Heart left ventricle (tissue), 16 donors: ENCODE results near the gene ABCC9. TPM values are rescaled to one million over a fixed set of nuclear protein-coding genes. Genes with fewer than 3 reads are reported as not detected.

Source experiments
- ATAC-seq, 4 donors: fragments of 200-7000 bp; cut with Tn5 transposase; one replicate each; pipeline ENCODE4 v1.9.1; 2020 to 2022; ENCODE audit warnings: moderate library complexity in 4 of 4, mild to moderate bottlenecking in 3 of 4, moderate number of reproducible peaks in 1 of 4
- DNase-seq, 5 donors: peaks; one replicate each; pipeline ENCODE4 v3.0.0-alpha.2; 2020
- H3K27ac ChIP-seq, 12 donors: fragments of 200-600 bp; sonication (generic) in 4 of 12; one replicate each; pipeline versions ENCODE4 v1.5.0 to v1.8.0; 2016 to 2022; ENCODE audit warnings: mild to moderate bottlenecking in 2 of 12
- H3K27me3 ChIP-seq, 9 donors: fragments of 200-600 bp; sonication (generic) in 2 of 9; one replicate each; pipeline versions ENCODE4 v1.5.1 to v1.8.0; 2016 to 2022; ENCODE audit warnings: mild to moderate bottlenecking in 3 of 9
- H3K36me3 ChIP-seq, 9 donors: fragments of 200-600 bp; sonication (generic) in 2 of 9; one replicate each; pipeline versions ENCODE4 v1.5.0 to v1.8.0; 2018 to 2022; ENCODE audit warnings: mild to moderate bottlenecking in 2 of 9
- H3K4me1 ChIP-seq, 12 donors: fragments of 200-600 bp; sonication (generic) in 4 of 12; one replicate each; pipeline versions ENCODE4 v1.5.0 to v1.8.0; 2016 to 2022; ENCODE audit warnings: mild to moderate bottlenecking in 3 of 12
- H3K4me3 ChIP-seq, 12 donors: fragments of 200-600 bp; sonication (generic) in 4 of 12; one replicate each; pipeline versions ENCODE4 v1.5.0 to v1.8.0; 2017 to 2022; ENCODE audit warnings: mild to moderate bottlenecking in 9 of 12, moderate library complexity in 4 of 12
- H3K9me3 ChIP-seq, 12 donors: fragments of 200-600 bp; sonication (generic) in 4 of 12; one replicate each; pipeline versions ENCODE4 v1.5.0 to v1.8.0; 2016 to 2022; ENCODE audit warnings: mild to moderate bottlenecking in 1 of 12
- POLR2A ChIP-seq, 2 donors: fragments of 450-650 bp; IDR thresholded peaks; one replicate each; pipeline ENCODE4 v1.6.1; 2017; ENCODE audit warnings: antibody characterized with exemption in 2 of 2, mild to moderate bottlenecking in 2 of 2, moderate library complexity in 2 of 2
- WGBS, 4 donors: extraction: QIAGEN DNeasy Blood & Tissue Kit in 2 of 4; methylation state at CpG; one replicate each; pipeline versions ENCODE4 v1.1.5 to v1.1.7; 2013 to 2018; 5-methylcytosine and 5-hydroxymethylcytosine counted together
- intact Hi-C, 10 donors: fragments of 100-400 bp; cut with DNase I; formaldehyde crosslinking; loops; one replicate each; pipeline versions ENCODE4 v1.11.1 to v1.14.2; 2022
- polyA plus RNA-seq, 2 donors: library from polyadenylated mRNA; stranded (reverse); fragments of 200-250 nt; gene quantifications; one replicate each; pipeline ENCODE4 v1.2.3, GENCODE V29; 2013
- total RNA-seq, 9 donors: library from RNA; depleted of rRNA in 2 of 9; stranded (reverse); fragments of >200 nt in 2 of 9; fragmentation: NEBNext Ultra II Directional in 3 of 9; extraction: Animal tissue kit (Norgen Biotek cat#: 25700) in 3 of 9; gene quantifications; one replicate each; pipeline versions ENCODE4 v1.1.0 to v1.2.4, GENCODE V29; 2016 to 2023
- TF ChIP-seq, protein P1 (sequence below), 12 donors: fragments of 200-600 bp; sonication (generic) in 4 of 12; IDR thresholded peaks; one replicate each; pipeline versions ENCODE4 v1.5.0 to v1.8.0; 2018 to 2022; ENCODE audit warnings: antibody characterized with exemption in 12 of 12, mild to moderate bottlenecking in 5 of 12
- donor health status: ischemic (EF 13 %, LVEDD 7.1; RV severe dilation, severe dysfunction).
- donor health status: healthy with polysubstance abuse.
- donor health status: DM: no; HTN: yes; CAD: no.
- donor health status: DM: no; HTN: no; CAD: no.
- donor health status: ischemic (EF 25% LVEDD 6.9; RV normal size, moderate dysfunction).
- donor health status: ischemic (EF 25% LVEDD 5.7; RV mildly dilated, moderate dysfunction).
- donor health status: healthy.
- donor health status: DM: yes; HTN: yes; CAD: no.
- donor health status: ischemic (EF 35%, LVEDD 5.7; RV mildly dilated, moderate dysfunction).
- donor health status: nonischemic (EF 11% LVEDD 7.7; RV severe dilation, severe dysfunction).
- donor health status: DM: yes; HTN: yes; CAD: no.
- donor health status: PGD.
- donor health status: ischemic (EF 29% LVEDD 5.4; RV normal size, mild dysfunction).
- donor health status: nonischemic (EF 23%, LVEDD 6.1; RV moderate dilation, normal function).

ABCC9 gene
- total and polyA plus RNA-seq, 11 donors, result 14.1 to 103 (median 70.8) TPM

DNA sequence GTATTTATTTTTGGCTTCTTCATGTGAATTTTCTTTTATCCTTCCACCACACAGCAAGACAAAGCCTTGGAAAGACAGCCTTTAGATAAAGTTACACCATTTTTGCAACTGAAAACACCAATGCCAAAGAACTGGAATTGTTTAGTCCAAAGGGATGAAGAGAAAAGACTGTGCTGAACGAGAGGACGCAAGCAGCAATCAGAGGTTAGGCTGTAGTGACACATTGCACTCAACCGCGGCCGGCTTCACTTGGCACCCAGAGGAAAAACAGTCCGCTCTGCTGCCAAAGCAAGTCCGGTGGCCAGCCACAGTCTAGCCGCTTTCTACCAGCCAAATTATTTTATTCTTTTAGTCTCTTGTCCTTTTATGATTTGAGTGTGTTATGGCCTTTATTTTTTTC lies 117.6 kb downstream of the ABCC9 start:
- Histone ChIP-seq H3K27ac (peak overlapping the region; percentile 9 to 65 (median 48)), H3K27me3 (no peaks in the 10 kb centered on the region), H3K9me3 (no peaks in the 10 kb centered on the region), H3K4me1 (peaks cover 0 to 42% (median 14%) of the 10 kb centered on the region in 12 donors), H3K4me3 (no peak overlapping the region), H3K36me3 (peaks cover 0 to 18% (median 0%) of the 10 kb centered on the region in 9 donors)
- WGBS, 4 donors, result 57 to 66% (median 59%) methylated on average over 8 of the region's 8 CpGs
- intact Hi-C loops, result loop anchor here in 3 of 10 donors (5.0 to 10.0 kb wide), 3 partner anchors 49 to 109 kb away; partner anchors contain the start of gene KCNJ8 (in 2 of the 3)
- TF ChIP-seq, protein P1, sequence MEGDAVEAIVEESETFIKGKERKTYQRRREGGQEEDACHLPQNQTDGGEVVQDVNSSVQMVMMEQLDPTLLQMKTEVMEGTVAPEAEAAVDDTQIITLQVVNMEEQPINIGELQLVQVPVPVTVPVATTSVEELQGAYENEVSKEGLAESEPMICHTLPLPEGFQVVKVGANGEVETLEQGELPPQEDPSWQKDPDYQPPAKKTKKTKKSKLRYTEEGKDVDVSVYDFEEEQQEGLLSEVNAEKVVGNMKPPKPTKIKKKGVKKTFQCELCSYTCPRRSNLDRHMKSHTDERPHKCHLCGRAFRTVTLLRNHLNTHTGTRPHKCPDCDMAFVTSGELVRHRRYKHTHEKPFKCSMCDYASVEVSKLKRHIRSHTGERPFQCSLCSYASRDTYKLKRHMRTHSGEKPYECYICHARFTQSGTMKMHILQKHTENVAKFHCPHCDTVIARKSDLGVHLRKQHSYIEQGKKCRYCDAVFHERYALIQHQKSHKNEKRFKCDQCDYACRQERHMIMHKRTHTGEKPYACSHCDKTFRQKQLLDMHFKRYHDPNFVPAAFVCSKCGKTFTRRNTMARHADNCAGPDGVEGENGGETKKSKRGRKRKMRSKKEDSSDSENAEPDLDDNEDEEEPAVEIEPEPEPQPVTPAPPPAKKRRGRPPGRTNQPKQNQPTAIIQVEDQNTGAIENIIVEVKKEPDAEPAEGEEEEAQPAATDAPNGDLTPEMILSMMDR (IDR thresholded peaks at IDR 0.05), result no peak
- TF ChIP-seq POLR2A (IDR thresholded peaks at IDR 0.05), result no peak
- peak; percentile 49 to 75 (median 65) for DNase-seq
- ATAC-seq, result peak; percentile 80 to 91 (median 90)

DNA sequence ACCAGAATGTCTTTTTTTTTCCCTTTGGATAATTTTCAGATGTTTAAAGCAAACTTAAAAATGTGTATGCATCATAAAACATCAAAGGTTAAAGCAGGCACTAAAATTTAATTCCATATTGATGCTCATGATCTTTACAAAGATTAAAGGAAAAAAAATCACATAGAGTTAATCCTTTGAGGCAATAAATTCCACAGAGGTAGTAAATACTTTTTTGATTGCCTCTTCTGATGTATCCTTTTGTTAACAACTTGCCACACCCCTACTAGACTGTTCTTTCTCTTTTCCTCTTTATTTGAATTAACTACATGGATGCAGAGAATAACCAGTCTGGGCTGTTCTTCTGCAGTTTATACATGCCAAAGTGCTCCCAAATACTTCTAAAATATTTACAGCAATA lies 121.5 kb downstream of the ABCC9 start:
- intact Hi-C loops, result loop anchor here in 6 of 10 donors (2.0 to 10.0 kb wide), 5 partner anchors 42 to 105 kb away; partner anchors contain the start of gene KCNJ8 (in 3 of the 6)

DNA sequence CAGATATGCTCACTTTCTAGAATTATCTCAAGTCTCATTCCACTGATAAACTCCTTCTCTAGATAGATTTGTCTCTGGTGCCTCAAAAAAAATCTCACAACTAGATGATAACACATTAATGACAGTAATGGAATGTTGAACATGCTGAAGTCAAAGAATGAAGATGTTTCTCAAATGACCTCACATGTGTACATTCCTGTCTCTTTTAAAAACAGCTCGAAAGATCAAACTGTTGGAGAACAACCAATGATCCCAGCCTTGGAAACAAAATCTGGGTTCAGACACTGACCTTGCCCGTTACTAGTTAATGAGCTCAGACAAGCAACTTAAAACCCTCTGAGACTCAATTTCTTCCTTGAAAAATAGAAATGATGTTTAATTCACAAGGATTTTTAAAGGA lies 122.0 kb downstream of the ABCC9 start:
- H3K27ac ChIP-seq, result peak overlapping the region in 11 of 12 donors; percentile 22 to 60 (median 44)
- DNase-seq (no peak), ATAC-seq (no peak)
- no peaks in the 10 kb centered on the region for H3K9me3 ChIP-seq
- H3K27me3 ChIP-seq, result no peaks in the 10 kb centered on the region
- H3K4me1 ChIP-seq, result peaks cover 0 to 39% (median 13%) of the 10 kb centered on the region in 12 donors
- H3K4me3 ChIP-seq, result no peak overlapping the region
- TF ChIP-seq, protein P1 (IDR thresholded peaks at IDR 0.05), result no peak
- TF ChIP-seq POLR2A (IDR thresholded peaks at IDR 0.05), result no peak
- peaks cover 0 to 23% (median 0%) of the 10 kb centered on the region in 9 donors for H3K36me3 ChIP-seq
- intact Hi-C loops, result loop anchor here in 3 of 10 donors (2.0 to 5.0 kb wide), 2 partner anchors 42 to 44 kb away; partner anchors contain the start of gene KCNJ8 (in 1 of the 3)
- 16 to 24% (median 22%) methylated on average over 2 of the region's 2 CpGs for WGBS, 4 donors

More for the DNA sequence above, 121.5 kb downstream of the ABCC9 start:
- Histone ChIP-seq H3K36me3 (peaks cover 0 to 20% (median 0%) of the 10 kb centered on the region in 9 donors), H3K4me3 (no peak overlapping the region), H3K27ac (peak overlapping the region in 9 of 12 donors; percentile 28 to 60 (median 44)), H3K27me3 (no peaks in the 10 kb centered on the region), H3K4me1 (peaks cover 0 to 35% (median 13%) of the 10 kb centered on the region in 12 donors), H3K9me3 (no peaks in the 10 kb centered on the region)
- ATAC-seq, result no peak
- no peak for DNase-seq
- TF ChIP-seq POLR2A (IDR thresholded peaks at IDR 0.05), result no peak
- TF ChIP-seq, protein P1 (IDR thresholded peaks at IDR 0.05), result no peak

DNA sequence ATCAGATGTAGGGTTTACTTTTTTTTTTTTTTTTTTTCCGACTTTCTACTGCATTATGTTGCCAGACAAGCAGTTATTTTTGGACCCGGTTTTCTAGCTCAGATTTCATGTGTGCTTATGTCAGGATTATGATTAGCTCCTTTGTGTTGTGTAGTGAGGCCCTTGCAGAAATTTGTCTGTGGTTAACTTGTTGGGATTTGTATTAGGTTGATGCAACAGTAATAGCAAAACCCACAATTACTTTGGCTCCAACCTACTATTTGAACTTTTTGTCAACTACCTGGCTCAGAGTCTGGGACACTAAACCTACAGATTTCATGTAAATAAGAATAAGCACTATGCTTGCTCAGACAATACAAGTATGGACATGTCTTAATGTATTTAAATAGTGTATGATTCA lies 122.6 kb downstream of the ABCC9 start:
- no peaks in the 10 kb centered on the region for H3K27me3 ChIP-seq
- WGBS, 4 donors, result 9 to 28% (median 22%) methylated on average over 2 of the region's 2 CpGs
- ATAC-seq, result peak in 3 of 4 donors; percentile 27 to 55 (median 47)
- peaks cover 0 to 25% (median 0%) of the 10 kb centered on the region in 9 donors for H3K36me3 ChIP-seq
- DNase-seq, result no peak
- H3K9me3 ChIP-seq, result no peaks in the 10 kb centered on the region
- H3K4me3 ChIP-seq, result no peak overlapping the region
- H3K27ac ChIP-seq, result peak overlapping the region in 11 of 12 donors; percentile 22 to 60 (median 44)
- peaks cover 0 to 40% (median 13%) of the 10 kb centered on the region in 12 donors for H3K4me1 ChIP-seq
- intact Hi-C loops, result loop anchor here in 3 of 10 donors (2.0 to 5.0 kb wide), 2 partner anchors 41 to 44 kb away; partner anchors contain the start of gene KCNJ8 (in 1 of the 3)
- TF ChIP-seq, protein P1 (IDR thresholded peaks at IDR 0.05), result no peak
- TF ChIP-seq POLR2A (IDR thresholded peaks at IDR 0.05), result no peak
